Memory B cell (primary cell): ENCODE results near the gene PCMT1.
"Not testable (repeated sequence)": the region's sequence is repeated elsewhere in the genome, so short reads cannot be mapped to it uniquely, and the experiment has no call there.

Experiments used
- ATAC-seq: fragments of 150-1000 bp; cut with Tn5 transposase; 2 replicates; pipeline ENCODE4 v1.10.0; 2021; ENCODE audit warnings: low read depth, mild to moderate bottlenecking, moderate library complexity
- DNase-seq, 2 donors: peaks; one replicate each; pipeline ENCODE4 v3.0.0; 2022; ENCODE audit warnings: low spot score in 2 of 2
- H3K27ac Mint-ChIP-seq: one replicate; pipeline ENCODE4 v1.8.0; 2022; ENCODE audit warnings: mild to moderate bottlenecking, moderate library complexity, mixed read lengths
- H3K27me3 Mint-ChIP-seq: one replicate; pipeline ENCODE4 v1.8.0; 2022; ENCODE audit warnings: mixed read lengths
- H3K36me3 Mint-ChIP-seq: one replicate; pipeline ENCODE4 v1.8.0; 2022; ENCODE audit warnings: mild to moderate bottlenecking, mixed read lengths
- H3K4me1 Mint-ChIP-seq: one replicate; pipeline ENCODE4 v1.8.0; 2022; ENCODE audit warnings: mixed read lengths
- H3K4me3 Mint-ChIP-seq: one replicate; pipeline ENCODE4 v1.8.0; 2022; ENCODE audit warnings: mild to moderate bottlenecking, moderate library complexity, mixed read lengths
- H3K9me3 Mint-ChIP-seq: one replicate; pipeline ENCODE4 v1.8.0; 2022; ENCODE audit warnings: mixed read lengths

Gene PCMT1

DNA sequence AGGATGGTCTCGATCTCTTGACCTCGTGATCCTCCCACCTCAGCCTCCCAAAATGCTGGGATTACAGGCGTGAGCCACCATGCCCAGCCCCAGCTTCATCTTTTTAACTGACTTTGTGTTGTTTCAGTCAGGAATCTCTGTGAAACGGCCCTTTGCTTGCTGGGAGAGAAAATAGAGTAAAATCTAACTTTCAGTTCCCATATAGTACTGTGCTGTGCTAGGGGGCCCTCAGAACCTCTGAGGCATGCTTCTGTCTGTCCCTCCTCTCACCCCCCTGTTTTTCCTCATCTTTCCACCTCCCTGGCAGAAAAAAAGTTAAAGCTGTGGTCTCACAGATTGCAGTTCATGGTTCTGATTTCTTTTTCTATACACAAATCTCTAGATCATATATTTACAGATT, 66.2 kb downstream of the PCMT1 start:
- Mint-ChIP-seq H3K36me3 (peaks cover 7% of the 10 kb centered on the region), H3K9me3 (no peaks in the 10 kb centered on the region), H3K4me1 (no peaks in the 10 kb centered on the region), H3K27me3 (no peaks in the 10 kb centered on the region), H3K27ac (no peak overlapping the region), H3K4me3 (no peak overlapping the region)
- ATAC-seq = no peak
- no peak for DNase-seq

DNA sequence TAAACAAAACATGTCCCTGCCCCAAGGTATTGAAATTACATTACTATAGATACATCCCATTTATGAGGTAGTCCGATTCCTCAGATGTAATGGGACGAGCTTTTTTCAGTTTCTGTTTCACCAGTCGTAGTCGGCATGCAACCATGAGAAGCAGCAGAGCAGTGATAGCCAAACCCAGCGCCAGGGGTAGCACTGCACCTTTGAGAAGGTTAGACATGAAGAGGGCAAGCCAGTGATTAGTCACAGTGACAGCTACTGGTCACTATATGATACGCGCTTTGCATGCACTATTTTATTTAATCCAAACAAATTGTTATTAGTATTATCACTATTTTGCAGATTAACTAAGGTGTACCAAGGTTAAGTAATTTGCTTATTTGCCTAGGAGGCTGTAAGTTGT, 71.0 kb downstream of the PCMT1 start:
- DNase-seq = no peak
- H3K9me3 Mint-ChIP-seq = no peaks in the 10 kb centered on the region
- H3K4me3 Mint-ChIP-seq = no peak overlapping the region
- no peaks in the 10 kb centered on the region for H3K4me1 Mint-ChIP-seq
- H3K27me3 Mint-ChIP-seq = peaks cover 5% of the 10 kb centered on the region
- no peak for ATAC-seq
- H3K36me3 Mint-ChIP-seq = peaks cover 3% of the 10 kb centered on the region
- no peak overlapping the region for H3K27ac Mint-ChIP-seq

DNA sequence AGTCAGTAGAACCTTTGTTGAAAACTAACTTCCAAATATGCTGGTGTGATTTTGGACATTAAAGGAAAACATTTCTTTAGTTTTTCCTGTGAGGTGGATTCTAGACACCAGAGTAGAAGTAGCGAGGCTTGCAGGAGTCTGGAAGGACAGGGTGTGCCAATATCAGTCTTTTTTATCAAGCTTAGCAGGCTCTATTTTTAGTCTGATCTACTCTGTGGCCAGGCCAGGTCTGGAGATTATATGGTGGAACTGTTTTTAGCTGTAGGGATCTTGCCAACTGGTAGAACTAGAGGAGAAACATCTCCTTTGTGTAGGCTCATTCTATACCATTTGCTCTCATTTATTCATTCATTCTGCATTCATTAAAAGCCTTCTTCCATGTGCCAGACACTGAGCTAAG, 72.0 kb downstream of the PCMT1 start:
- no peak for DNase-seq
- Mint-ChIP-seq H3K36me3 (peaks cover 3% of the 10 kb centered on the region), H3K4me1 (no peaks in the 10 kb centered on the region), H3K4me3 (no peak overlapping the region), H3K27me3 (peaks cover 5% of the 10 kb centered on the region), H3K9me3 (no peaks in the 10 kb centered on the region), H3K27ac (no peak overlapping the region)
- ATAC-seq = no peak

DNA sequence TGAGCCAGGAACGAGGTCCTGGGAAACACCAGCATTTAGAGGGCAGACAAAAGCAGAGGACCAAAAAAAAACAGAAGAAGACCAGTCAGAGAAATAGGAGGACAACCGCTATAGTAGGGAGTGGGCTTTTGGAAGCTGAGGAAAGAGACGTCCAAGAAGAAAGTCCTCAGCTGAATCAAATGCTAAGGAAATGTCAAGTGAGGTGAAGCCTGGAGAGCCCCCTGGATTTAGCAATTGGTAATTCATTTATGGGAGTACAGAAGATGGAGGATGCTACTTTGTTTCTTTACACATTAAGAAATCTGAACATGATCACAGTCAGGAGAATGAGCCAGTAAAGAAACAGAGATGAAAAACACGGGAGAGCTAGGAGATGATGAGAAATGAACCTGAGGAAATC, 73.5 kb downstream of the PCMT1 start:
- Mint-ChIP-seq H3K27ac (no peak overlapping the region), H3K9me3 (no peaks in the 10 kb centered on the region), H3K27me3 (peaks cover 5% of the 10 kb centered on the region), H3K36me3 (peaks cover 3% of the 10 kb centered on the region), H3K4me1 (no peaks in the 10 kb centered on the region), H3K4me3 (no peak overlapping the region)
- DNase-seq (no peak), ATAC-seq (no peak)

DNA sequence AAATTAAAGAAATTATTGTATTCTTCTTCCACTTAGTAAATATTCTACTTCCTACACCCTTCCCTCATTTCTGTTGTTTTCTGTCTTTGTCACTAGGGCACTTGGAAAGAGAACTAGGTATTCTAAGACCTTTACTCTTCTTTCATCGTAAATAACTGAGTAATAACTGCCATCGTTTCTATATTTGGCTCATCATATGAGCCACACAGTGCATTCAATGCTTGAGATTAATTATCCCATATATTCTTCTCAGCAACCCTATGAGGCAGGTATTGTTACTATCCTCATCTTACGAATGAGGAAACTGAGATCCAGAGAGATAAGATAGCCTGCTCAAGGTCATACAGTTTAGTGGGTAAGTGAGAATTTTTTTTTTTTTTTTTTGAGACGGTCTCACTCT, 75.8 kb downstream of the PCMT1 start:
- H3K27me3 Mint-ChIP-seq = peaks cover 5% of the 10 kb centered on the region
- H3K36me3 Mint-ChIP-seq = peaks cover 3% of the 10 kb centered on the region
- ATAC-seq (no peak), DNase-seq (no peak)
- no peaks in the 10 kb centered on the region for H3K9me3 Mint-ChIP-seq
- H3K4me1 Mint-ChIP-seq = no peaks in the 10 kb centered on the region
- no peak overlapping the region for H3K4me3 Mint-ChIP-seq
- no peak overlapping the region for H3K27ac Mint-ChIP-seq

DNA sequence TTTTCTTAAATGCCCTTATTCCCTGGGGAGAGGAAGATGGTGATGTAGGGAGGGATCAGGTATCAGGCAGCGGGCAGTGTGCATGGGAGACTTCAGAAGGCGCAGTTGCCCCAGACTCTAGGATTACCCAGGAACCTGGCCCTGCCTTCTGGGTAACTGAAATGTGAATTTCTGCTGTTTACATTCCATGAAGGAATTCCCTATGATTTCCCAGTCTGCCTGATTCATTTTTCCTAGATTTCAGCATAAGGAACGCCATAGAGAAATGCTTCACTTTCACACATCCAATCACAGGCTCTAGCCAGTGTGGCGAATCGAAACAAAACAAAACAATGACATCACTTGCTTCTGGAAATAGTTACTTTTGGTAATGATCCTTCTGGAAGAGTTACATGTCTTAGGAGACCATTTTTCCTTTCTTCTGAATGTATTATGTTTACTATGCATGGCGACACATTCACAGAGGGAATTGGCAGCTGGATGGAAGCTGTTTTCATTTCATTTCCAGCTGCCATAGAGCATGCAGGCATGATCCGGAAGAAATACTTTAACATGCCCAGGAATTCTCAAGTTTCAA, 81.3 kb downstream of the PCMT1 start:
- Mint-ChIP-seq H3K27ac (no peak overlapping the region), H3K4me3 (no peak overlapping the region), H3K36me3 (peaks cover 2% of the 10 kb centered on the region), H3K27me3 (peaks cover 2% of the 10 kb centered on the region), H3K4me1 (peaks cover 2% of the 10 kb centered on the region), H3K9me3 (no peaks in the 10 kb centered on the region)
- DNase-seq (no peak), ATAC-seq (no peak)

DNA sequence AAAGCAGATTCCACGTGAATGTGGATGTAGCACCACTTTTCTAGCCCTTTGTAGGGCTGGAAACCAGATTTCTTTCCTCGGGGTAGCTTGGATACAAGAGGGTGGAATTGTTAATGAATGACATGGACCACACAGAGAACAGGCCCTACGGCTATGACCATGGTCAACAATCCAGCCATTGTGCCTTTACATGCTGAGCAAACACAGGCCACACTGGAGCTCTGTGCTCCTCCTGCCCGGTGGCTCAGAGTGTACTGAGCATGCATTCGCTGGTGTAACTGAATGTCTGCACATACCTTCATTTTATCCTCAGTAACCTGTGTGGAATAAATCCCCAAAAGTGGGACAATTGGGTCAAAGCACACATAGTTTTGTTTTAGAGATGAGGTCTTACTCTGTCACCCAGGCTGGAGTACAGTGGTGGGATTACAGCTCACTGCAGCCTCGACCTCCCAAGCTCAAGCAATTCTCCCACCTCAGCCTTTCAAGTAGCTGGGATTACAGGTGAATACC, 81.8 kb downstream of the PCMT1 start:
- DNase-seq = no peak
- ATAC-seq = no peak
- Mint-ChIP-seq H3K27ac (no peak overlapping the region), H3K9me3 (no peaks in the 10 kb centered on the region), H3K4me3 (no peak overlapping the region), H3K27me3 (peaks cover 2% of the 10 kb centered on the region), H3K36me3 (peaks cover 2% of the 10 kb centered on the region), H3K4me1 (peaks cover 2% of the 10 kb centered on the region)

DNA sequence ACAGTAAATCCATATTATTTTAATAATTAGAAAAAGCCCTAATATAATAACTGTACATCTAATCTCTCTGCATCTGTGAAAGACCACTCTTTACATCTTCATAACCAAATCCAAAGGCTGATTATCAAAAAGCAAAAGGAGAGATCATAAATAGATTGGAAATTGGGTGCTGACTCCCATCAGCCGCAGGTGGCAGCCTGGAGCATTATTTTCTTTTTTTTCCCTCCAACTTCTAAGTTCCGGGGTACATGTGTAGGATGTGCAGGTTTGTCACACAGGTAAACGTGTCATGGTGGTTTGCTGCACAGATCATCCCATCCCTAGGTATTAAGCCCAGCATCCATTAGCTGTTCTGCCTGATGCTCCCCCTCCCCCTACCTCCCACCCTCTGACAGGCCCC, 84.1 kb downstream of the PCMT1 start:
- H3K36me3 Mint-ChIP-seq = peaks cover 2% of the 10 kb centered on the region
- H3K4me3 Mint-ChIP-seq = no peak overlapping the region
- DNase-seq = no peak
- H3K9me3 Mint-ChIP-seq = no peaks in the 10 kb centered on the region
- H3K27ac Mint-ChIP-seq = no peak overlapping the region
- peaks cover 5% of the 10 kb centered on the region for H3K27me3 Mint-ChIP-seq
- peaks cover 2% of the 10 kb centered on the region for H3K4me1 Mint-ChIP-seq
- ATAC-seq = no peak

DNA sequence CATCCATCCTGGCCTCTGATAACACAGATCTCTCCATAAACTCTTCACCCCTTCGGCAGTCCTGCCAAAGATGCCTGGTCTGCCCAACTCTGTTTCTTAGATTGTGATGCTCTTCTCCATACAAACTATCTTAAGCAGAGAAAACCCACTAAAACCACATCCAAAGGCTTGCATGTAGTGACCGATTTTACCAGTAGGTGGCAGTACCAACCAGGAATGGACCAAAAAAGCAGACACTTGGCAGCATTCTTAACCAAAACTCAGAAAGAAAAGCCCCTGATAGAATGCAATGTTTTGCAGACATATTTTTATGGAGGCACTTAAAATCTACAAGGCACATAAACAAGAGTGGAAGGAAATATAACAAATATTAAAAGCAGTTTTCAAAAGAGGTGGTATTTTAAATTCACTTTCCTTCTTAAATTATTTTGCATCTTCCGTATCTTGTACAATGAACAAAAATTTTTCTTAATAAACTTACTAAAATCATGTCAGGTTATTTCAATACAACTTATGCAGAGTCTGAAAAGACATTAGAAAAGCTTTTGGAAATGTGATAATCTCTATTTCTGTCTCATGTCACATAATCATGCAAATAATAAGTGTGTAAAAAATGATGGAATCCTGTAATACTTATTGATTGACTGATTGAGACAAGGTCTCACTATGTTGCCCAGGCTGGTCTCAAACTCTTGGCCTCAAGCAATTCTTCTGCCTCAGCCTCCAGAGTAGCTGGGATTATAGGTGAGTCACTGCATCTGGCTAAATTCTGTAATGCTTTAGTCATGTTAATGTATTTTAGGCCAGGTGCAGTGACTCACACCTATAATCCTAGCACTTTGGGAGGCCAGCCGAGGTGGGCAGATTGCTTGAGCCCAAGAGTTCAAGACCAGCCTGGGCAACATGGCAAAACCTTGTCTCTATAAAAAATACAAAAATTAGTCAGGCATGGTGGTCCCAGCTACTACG, 85.3 kb downstream of the PCMT1 start:
- Mint-ChIP-seq H3K4me1 (peaks cover 2% of the 10 kb centered on the region), H3K36me3 (peaks cover 2% of the 10 kb centered on the region), H3K27me3 (peaks cover 5% of the 10 kb centered on the region), H3K27ac (no peak overlapping the region), H3K4me3 (no peak overlapping the region), H3K9me3 (no peaks in the 10 kb centered on the region)
- peak; percentile 55 for ATAC-seq
- peak; percentile 71 to 81 for DNase-seq

DNA sequence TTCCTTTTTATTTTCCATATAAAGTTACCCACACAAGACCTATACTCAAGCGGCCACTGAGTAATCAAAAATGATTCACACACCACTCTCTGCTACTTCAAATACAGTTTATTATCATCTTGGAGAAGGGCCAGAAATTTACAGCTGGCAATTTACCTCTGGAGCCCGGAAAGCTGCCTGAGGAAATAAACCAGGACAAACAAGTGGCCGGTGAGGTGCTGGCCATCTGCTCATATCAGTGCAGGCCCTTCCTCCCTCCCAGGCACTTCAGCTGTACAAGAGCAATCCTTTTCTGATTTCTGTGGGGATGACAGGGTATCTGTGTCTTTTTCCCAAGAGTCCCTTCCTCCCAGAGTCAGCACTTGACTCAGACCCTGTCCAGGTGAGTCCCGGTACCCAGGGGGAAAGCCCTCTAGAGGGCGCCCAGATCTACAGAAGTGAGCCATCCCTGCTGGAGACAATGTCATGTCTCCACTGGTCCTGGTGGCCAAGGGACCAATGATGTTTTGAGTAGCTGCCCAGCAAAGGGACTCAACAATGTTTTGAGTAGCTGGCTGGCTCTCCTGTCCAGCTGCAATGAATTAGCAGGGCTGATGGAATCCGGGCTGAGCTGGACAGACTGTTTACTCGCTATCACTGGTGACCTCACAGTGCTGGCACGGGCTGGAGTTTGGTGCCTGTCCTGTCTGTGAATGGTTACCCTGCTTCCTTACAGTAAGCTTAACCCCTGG, 91.0 kb downstream of the PCMT1 start:
- no peak overlapping the region for H3K27ac Mint-ChIP-seq
- ATAC-seq = peak; percentile 78

DNA sequence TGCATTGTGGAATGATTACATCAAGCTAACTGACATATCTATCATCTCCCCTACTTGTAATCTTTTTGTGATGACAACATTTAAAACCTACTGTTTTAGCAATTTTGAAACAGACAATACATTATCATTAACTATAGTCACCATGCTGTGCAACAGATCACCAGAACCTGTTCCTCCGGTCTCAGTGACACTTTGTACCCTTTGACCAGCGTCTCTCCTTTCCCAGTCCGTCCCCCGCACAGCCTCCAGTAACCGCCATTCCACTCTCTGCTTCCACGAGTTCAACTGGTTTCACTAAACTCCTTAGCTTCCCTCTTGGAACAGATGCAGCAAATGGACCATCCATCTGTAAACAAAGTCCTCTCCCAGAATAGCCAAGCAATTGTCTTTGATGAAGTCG, 92.8 kb downstream of the PCMT1 start:
- H3K36me3 Mint-ChIP-seq = no peaks in the 10 kb centered on the region
- H3K27me3 Mint-ChIP-seq = peaks cover 3% of the 10 kb centered on the region
- ATAC-seq (no peak), DNase-seq (no peak)
- no peak overlapping the region for H3K27ac Mint-ChIP-seq
- H3K9me3 Mint-ChIP-seq = no peaks in the 10 kb centered on the region
- H3K4me3 Mint-ChIP-seq = no peak overlapping the region
- H3K4me1 Mint-ChIP-seq = no peaks in the 10 kb centered on the region

More for the DNA sequence above, 91.0 kb downstream of the PCMT1 start:
- peaks cover 6% of the 10 kb centered on the region for H3K27me3 Mint-ChIP-seq
- no peaks in the 10 kb centered on the region for H3K4me1 Mint-ChIP-seq
- no peaks in the 10 kb centered on the region for H3K36me3 Mint-ChIP-seq
- DNase-seq = peak; percentile 34
- H3K4me3 Mint-ChIP-seq = no peak overlapping the region
- no peaks in the 10 kb centered on the region for H3K9me3 Mint-ChIP-seq

DNA sequence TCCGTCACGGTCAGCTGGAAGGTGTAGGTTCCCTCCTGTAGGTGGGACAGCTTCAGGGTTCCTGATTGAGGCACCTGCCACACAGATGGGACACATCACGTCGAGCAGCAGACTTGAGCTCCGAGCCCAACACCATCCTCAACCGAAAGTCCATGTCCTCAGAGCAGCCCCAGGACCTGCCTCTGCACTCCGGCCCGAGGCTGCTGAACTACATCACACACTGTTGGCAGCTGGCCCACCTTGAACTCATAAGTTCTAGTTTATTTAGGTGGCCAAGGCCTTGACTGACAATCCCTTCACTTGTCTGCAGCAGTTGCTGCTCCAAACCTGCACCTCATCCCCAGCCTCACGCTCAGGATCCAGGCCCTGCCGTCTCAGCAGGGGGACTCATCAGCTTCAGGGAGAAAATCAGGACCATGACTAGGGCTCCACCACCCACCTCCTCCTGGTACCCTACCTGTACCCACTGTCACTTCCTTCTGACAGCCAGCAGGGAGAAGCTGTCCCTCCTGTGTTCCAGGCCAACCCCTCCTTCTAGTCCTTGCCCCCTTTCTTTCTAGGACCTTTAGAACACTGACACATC, 93.6 kb downstream of the PCMT1 start:
- DNase-seq = no peak
- H3K36me3 Mint-ChIP-seq = no peaks in the 10 kb centered on the region
- no peak for ATAC-seq
- H3K4me3 Mint-ChIP-seq = no peak overlapping the region
- no peaks in the 10 kb centered on the region for H3K4me1 Mint-ChIP-seq
- H3K27ac Mint-ChIP-seq = no peak overlapping the region
- H3K27me3 Mint-ChIP-seq = peaks cover 3% of the 10 kb centered on the region
- H3K9me3 Mint-ChIP-seq = no peaks in the 10 kb centered on the region

DNA sequence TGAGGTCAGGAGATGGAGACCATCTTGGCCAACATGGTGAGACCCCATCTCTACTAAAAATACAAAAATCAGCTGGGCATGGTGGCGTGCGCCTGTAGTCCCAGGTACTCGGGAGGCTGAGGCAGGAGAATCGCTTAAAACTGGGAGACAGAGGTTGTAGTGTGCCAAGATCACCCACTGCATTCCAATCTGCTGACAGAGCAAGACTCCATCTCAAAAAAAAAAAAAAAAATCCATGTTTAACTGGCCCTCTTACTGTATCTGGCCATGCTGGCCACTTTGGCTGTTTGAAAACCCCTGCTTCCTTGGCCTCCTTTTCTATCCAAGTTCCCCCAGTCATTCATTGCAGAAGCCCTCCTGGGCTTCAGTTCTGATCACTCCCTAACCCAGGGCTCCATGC, 94.5 kb downstream of the PCMT1 start:
- ATAC-seq, H3K27me3 Mint-ChIP-seq, H3K4me1 Mint-ChIP-seq, H3K4me3 Mint-ChIP-seq, H3K36me3 Mint-ChIP-seq, H3K27ac Mint-ChIP-seq, H3K9me3 Mint-ChIP-seq, DNase-seq: not testable (repeated sequence)

DNA sequence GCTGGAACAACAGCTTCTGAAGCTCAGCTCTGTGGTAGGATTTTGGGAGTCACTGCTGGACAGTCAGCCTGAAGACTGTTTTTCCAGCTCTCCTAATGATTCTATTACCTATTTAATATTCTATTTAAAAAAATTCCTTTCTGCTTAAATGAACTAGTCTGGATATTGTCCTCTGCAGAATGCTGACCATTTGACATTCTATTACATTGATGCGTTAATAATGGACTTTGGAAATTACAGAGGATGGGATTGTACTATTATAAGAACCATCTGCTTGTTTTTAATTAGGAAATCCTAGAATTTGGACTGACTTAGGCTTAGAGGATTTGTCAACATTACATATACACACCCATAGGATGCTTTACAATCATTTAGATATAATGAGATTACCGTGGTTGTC, 94.9 kb downstream of the PCMT1 start:
- no peaks in the 10 kb centered on the region for H3K36me3 Mint-ChIP-seq
- H3K9me3 Mint-ChIP-seq = no peaks in the 10 kb centered on the region
- H3K4me3 Mint-ChIP-seq = no peak overlapping the region
- no peaks in the 10 kb centered on the region for H3K4me1 Mint-ChIP-seq
- DNase-seq = no peak
- H3K27me3 Mint-ChIP-seq = peaks cover 3% of the 10 kb centered on the region
- ATAC-seq = no peak
- no peak overlapping the region for H3K27ac Mint-ChIP-seq
